ENCODE data around the gene IGSF6. TPM values are rescaled to one million over a fixed set of nuclear protein-coding genes. Genes with fewer than 3 reads are reported as not detected.

The IGSF6 gene
- total and polyA plus RNA-seq, 2 experiments from 2014 or later = 0.14 TPM; not detected in 1

DNA sequence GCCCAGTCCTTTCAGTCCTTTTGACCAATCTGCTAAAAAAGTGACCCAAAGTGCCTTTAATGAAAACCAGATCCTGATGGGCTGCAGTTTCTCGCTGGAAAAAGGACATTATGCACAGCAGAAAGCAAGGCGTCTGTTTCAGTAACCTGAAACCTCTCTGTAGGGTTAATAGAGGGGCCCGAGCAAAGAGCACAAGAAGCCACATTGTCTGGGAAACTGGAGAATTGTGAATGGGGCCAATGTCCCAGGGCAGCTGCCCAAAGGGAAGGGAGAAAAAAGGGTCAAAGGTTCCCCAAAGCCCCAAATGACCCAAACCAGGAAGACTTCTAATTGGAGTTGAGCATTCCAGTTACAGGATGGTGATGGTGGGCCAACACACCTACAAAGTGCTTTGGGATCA lies 14.4 kb upstream of the IGSF6 start:
- no peak overlapping the region for H3K4me3 ChIP-seq
- no peak for TF ChIP-seq EZH2 (IDR thresholded peaks at IDR 0.05; ENCODE audit: insufficient read depth, poor library complexity, severe bottlenecking)
- no peak for TF ChIP-seq EZH2phosphoT487 (IDR thresholded peaks at IDR 0.05; ENCODE audit: insufficient read depth, low read depth)
- no peak overlapping the region for H3K4me2 ChIP-seq (ENCODE audit: unreplicated experiment)
- H2AFZ ChIP-seq = no peak overlapping the region
- no peaks in the 10 kb centered on the region for H3K36me3 ChIP-seq (ENCODE audit: low read depth)
- no peak overlapping the region for H3K27ac ChIP-seq
- no peaks in the 10 kb centered on the region; the same call in 1 of the 2 replicates for H3F3A ChIP-seq (ENCODE audit: insufficient read depth)
- H3K9me2 ChIP-seq (ENCODE audit: insufficient read depth) = no peaks in the 10 kb centered on the region
- H3K9ac ChIP-seq = no peak overlapping the region
- H3K4me1 ChIP-seq (ENCODE audit: insufficient read depth) = no peaks in the 10 kb centered on the region
- in situ Hi-C loops (cut with MboI) = no loop called here
- no peaks in the 10 kb centered on the region for H3K79me2 ChIP-seq (ENCODE audit: insufficient read depth)
- no peaks in the 10 kb centered on the region for H3K9me3 ChIP-seq (ENCODE audit: low read depth)
- WGBS, 2 experiments (ENCODE audit: low coverage in 1 of 2, low lambda C conversion rate in 2 of 2, missing lambda C conversion rate in 2 of 2) = 19 to 34% methylated on average over 3 of the region's 3 CpGs
- no peaks in the 10 kb centered on the region for H4K20me1 ChIP-seq (ENCODE audit: insufficient read depth)
- no peaks in the 10 kb centered on the region for H3K27me3 ChIP-seq (replicated peaks; ENCODE audit: insufficient read depth)
- DNase-seq = no peak

DNA sequence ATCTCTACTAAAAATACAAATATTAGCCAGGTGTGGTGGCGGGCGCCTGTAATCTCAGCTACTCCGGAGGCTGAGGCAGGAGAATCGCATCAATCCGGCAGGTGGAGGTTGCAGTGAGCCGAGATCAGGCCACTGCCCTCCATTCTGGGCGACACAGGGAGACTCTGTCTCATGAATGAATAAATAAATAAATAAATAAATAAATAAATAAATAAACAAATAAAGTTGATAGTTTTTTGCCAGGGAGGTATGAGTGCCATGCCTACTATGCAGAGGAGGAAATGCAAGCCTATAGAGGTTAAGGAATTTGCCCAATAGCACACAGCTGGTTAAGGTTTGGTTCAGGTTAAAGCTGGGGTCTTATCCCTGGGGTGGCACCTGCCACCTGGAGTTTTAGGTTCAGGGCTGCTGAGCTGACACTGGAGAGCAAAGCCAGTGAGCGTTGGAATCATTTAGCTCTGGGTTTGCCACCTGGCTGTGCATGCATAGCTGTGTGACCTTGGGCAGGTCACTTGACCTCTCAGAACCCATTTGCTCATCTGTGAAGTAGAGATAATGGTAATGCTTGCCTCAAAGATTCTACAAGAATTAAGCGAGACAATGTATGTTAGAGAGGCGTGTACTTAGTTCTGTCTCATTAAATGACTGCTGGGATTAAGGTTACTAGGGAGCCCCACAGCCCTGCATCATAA lies 12.5 kb upstream of the IGSF6 start:
- no peaks in the 10 kb centered on the region for H3K9me2 ChIP-seq (ENCODE audit: insufficient read depth)
- H3K36me3 ChIP-seq (ENCODE audit: low read depth) = no peaks in the 10 kb centered on the region
- H3K27ac ChIP-seq = no peak overlapping the region
- no peaks in the 10 kb centered on the region for H3K27me3 ChIP-seq (replicated peaks; ENCODE audit: insufficient read depth)
- H3K79me2 ChIP-seq (ENCODE audit: insufficient read depth) = no peaks in the 10 kb centered on the region
- in situ Hi-C loops (cut with MboI) = no loop called here
- H2AFZ ChIP-seq = no peak overlapping the region
- H3K4me1 ChIP-seq (ENCODE audit: insufficient read depth) = no peaks in the 10 kb centered on the region
- no peak overlapping the region for H3K9ac ChIP-seq
- no peak overlapping the region for H3K4me2 ChIP-seq (ENCODE audit: unreplicated experiment)
- WGBS, 2 experiments (ENCODE audit: low coverage in 1 of 2, low lambda C conversion rate in 2 of 2, missing lambda C conversion rate in 2 of 2) = 89 to 91% methylated on average over 10 of the region's 10 CpGs
- H3F3A ChIP-seq (ENCODE audit: insufficient read depth) = peaks cover 2% of the 10 kb centered on the region; the same call in 1 of the 2 replicates
- no peaks in the 10 kb centered on the region for H3K9me3 ChIP-seq (ENCODE audit: low read depth)
- TF ChIP-seq EZH2 (IDR thresholded peaks at IDR 0.05; ENCODE audit: insufficient read depth, poor library complexity, severe bottlenecking) = no peak
- no peak for TF ChIP-seq EZH2phosphoT487 (IDR thresholded peaks at IDR 0.05; ENCODE audit: insufficient read depth, low read depth)
- H3K4me3 ChIP-seq = no peak overlapping the region
- no peak for DNase-seq
- no peaks in the 10 kb centered on the region for H4K20me1 ChIP-seq (ENCODE audit: insufficient read depth)

DNA sequence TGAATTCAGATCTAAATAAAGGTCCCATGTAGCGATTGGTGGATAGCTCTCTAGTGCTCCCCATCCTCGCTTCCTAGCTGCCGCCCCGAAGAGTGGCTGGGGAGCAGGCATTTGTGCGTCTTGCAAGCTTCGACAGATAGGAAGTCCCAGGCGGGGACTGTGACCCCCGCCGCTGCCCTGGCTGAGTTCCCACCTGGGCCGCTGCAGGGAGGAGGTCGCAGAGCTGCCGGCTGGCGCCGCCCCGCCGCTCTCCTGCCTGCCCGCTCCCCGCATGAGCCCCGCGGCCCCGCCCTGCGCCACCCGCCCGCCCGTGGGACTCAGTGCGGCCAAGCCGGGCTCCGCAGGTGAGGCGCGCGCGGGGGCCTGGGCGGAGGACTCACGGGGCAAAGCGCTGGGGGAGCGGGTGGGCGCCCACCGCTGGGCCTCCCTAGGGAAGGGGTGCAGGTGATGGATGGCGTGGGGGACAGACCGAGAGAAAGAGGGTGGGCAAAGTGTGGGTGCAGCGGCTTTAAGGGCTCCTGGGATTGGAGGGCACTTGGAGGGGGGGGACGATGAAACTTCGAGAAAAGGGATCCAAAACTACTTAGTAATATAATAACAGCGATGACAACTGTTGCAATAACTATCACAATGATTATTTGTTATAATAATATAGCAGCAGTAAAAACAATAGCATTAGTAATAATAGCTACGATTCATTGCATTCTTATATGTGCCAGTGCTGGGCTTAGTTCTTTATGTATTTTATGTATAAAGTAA lies 11.7 kb upstream of the IGSF6 start, which contains the start of gene OTOA:
OTOA (plus strand) TSS at position 80 of the 759 bp plus-strand sequence. CDS start 14,547 bp downstream, outside the sequence.
- Histone ChIP-seq H3K36me3 (ENCODE audit: low read depth) (no peaks in the 10 kb centered on the region), H3K9ac (no peak within 1 kb of the TSS), H3K9me2 (ENCODE audit: insufficient read depth) (no peaks in the 10 kb centered on the region), H3K4me1 (ENCODE audit: insufficient read depth) (no peaks in the 10 kb centered on the region), H3K27me3 (replicated peaks; ENCODE audit: insufficient read depth) (no peaks in the 10 kb centered on the region), H3K79me2 (ENCODE audit: insufficient read depth) (no peaks in the 10 kb centered on the region), H3K4me3 (peak within 1 kb of the TSS; percentile 53), H2AFZ (peak within 1 kb of the TSS; percentile 14; the same call in 1 of the 2 replicates), H3F3A (ENCODE audit: insufficient read depth) (peaks cover 6% of the 10 kb centered on the region; the same call in 1 of the 2 replicates), H3K4me2 (ENCODE audit: unreplicated experiment) (peak within 1 kb of the TSS; percentile 40), H3K9me3 (ENCODE audit: low read depth) (no peaks in the 10 kb centered on the region), H3K27ac (no peak within 1 kb of the TSS), H4K20me1 (ENCODE audit: insufficient read depth) (no peaks in the 10 kb centered on the region)
- peak; percentile 29 for DNase-seq
- 9 to 13% methylated on average over 24 to 45 of the region's 45 CpGs for WGBS, 2 experiments (ENCODE audit: low coverage in 1 of 2, low lambda C conversion rate in 2 of 2, missing lambda C conversion rate in 2 of 2)
- TF ChIP-seq EZH2phosphoT487 (IDR thresholded peaks at IDR 0.05; ENCODE audit: insufficient read depth, low read depth) (no peak), EZH2 (IDR thresholded peaks at IDR 0.05; ENCODE audit: insufficient read depth, poor library complexity, severe bottlenecking) (no peak)
- in situ Hi-C loops (cut with MboI) = no loop called here

DNA sequence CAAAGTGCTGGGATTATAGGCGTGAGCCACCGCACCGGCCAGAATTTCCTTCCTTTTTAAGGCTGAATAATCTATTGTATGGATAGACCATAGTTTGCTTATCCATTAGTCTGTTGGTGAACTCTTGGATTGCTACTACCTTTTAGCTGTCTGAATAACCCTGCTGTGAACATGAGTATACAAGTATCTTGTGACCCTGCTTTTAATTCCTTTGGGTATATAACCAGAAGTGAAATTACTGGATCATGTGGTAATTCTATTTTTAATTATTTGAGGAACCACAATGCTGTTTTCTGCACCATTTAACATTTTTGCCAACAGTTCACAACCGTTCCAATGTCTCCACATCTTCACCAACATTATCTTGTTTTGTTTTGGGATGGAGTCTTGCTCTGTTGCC lies 6.7 kb upstream of the IGSF6 start:
- H3K79me2 ChIP-seq (ENCODE audit: insufficient read depth) = peaks cover 26% of the 10 kb centered on the region
- H3K27ac ChIP-seq = no peak overlapping the region

More for the DNA sequence above, 6.7 kb upstream of the IGSF6 start:
- Histone ChIP-seq H3K4me2 (ENCODE audit: unreplicated experiment) (no peak overlapping the region), H3K4me1 (ENCODE audit: insufficient read depth) (0 out of 2 replicates have a peak, but pooled peaks cover 6% of the 10 kb centered on the region), H4K20me1 (ENCODE audit: insufficient read depth) (no peaks in the 10 kb centered on the region), H2AFZ (no peak overlapping the region), H3K9ac (no peak overlapping the region), H3K27me3 (replicated peaks; ENCODE audit: insufficient read depth) (no peaks in the 10 kb centered on the region), H3K36me3 (ENCODE audit: low read depth) (peaks cover 19% of the 10 kb centered on the region; the same call in 1 of the 2 replicates), H3K9me2 (ENCODE audit: insufficient read depth) (no peaks in the 10 kb centered on the region), H3F3A (ENCODE audit: insufficient read depth) (peaks cover 31% of the 10 kb centered on the region), H3K4me3 (no peak overlapping the region), H3K9me3 (ENCODE audit: low read depth) (no peaks in the 10 kb centered on the region)
- in situ Hi-C loops (cut with MboI) = loop anchor here (5.0 kb wide), 1 partner anchor 43 kb away; no protein-coding TSS in a partner anchor
- WGBS, 2 experiments (ENCODE audit: low coverage in 1 of 2, low lambda C conversion rate in 2 of 2, missing lambda C conversion rate in 2 of 2) = 95 to 97% methylated on average over 4 of the region's 4 CpGs
- DNase-seq = no peak
- TF ChIP-seq EZH2 (IDR thresholded peaks at IDR 0.05; ENCODE audit: insufficient read depth, poor library complexity, severe bottlenecking) (no peak), EZH2phosphoT487 (IDR thresholded peaks at IDR 0.05; ENCODE audit: insufficient read depth, low read depth) (no peak)
